Peyer's patch (tissue), 4 donors: ENCODE measurements around the gene PRPF40A.

ENCODE experiments used
- CTCF ChIP-seq, 6 experiments: fragments of 450-650 bp in 4 of 6; fragments of 200-600 bp in 2 of 6; sonication (generic) in 1 of 6; IDR thresholded peaks; one replicate each; pipeline ENCODE4 v1.5.1; 2017 to 2019; ENCODE audit warnings: antibody characterized with exemption in 6 of 6, mild to moderate bottlenecking in 3 of 6, moderate library complexity in 1 of 6
- POLR2A ChIP-seq, 2 donors: fragments of 450-650 bp; IDR thresholded peaks; one replicate each; pipeline ENCODE4 v1.5.1; 2017; ENCODE audit warnings: antibody characterized with exemption in 2 of 2, mild to moderate bottlenecking in 2 of 2, moderate library complexity in 2 of 2

GRCh38 chr2:152647552-152647951 lies 69.7 kb downstream of the PRPF40A start:
- TF ChIP-seq POLR2A (IDR thresholded peaks at IDR 0.05) = no peak
- no peak for TF ChIP-seq CTCF (IDR thresholded peaks at IDR 0.05)
